Adrenal gland (tissue), 5 donors: ENCODE results near the gene NSL1.

Source experiments
- POLR2A ChIP-seq, 2 donors: fragments of 450-650 bp; IDR thresholded peaks; one replicate each; pipeline ENCODE4 v1.6.1; 2017; ENCODE audit warnings: antibody characterized with exemption in 2 of 2, mild to moderate bottlenecking in 2 of 2, moderate library complexity in 1 of 2
- TF ChIP-seq, protein P1 (sequence below), 6 experiments: fragments of 450-650 bp in 4 of 6; fragments of 200-600 bp in 2 of 6; sonication (generic) in 1 of 6; IDR thresholded peaks; 1 replicate in 5 of 6; 2 replicates in 1 of 6; pipeline versions ENCODE4 v1.5.1 to v1.8.0; 2016 to 2021; ENCODE audit warnings: antibody characterized with exemption in 6 of 6, mild to moderate bottlenecking in 2 of 6, moderate library complexity in 1 of 6
- donor health status: DM: no; HTN: no; CAD: no.

DNA sequence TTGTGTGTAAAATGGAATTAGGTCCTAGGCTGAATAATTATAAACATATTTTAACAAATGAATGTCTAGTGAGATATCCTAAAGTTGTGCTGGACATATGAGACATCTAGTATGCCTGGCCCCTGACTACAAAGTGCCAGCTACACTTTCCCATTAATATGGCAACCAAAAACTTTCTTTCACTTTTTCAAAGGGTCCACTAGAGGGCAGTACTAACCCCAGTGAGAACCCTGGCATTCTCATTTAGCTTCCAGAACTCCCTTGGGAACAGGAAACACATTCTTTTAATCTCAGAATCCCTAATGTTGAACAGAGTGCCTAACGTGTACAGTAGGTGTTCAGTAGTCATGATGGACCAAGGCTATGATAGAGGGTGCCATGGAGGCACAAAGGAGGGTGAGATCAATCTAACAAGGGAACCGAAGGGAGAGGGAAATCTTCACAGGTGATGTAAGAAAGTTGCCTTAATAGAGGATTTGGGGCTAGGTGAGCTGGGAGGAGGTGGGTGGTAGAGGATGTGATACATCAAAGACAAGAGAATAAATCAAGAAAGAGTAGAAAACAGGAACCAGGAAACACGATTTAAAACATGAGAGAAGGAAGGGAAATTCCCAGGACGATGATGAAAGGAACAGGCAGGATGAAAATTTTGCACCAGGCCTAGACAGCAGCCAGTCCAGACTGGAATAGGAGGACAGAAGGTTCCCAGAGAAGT lies 41.6 kb downstream of the NSL1 start:
- TF ChIP-seq, protein P1, sequence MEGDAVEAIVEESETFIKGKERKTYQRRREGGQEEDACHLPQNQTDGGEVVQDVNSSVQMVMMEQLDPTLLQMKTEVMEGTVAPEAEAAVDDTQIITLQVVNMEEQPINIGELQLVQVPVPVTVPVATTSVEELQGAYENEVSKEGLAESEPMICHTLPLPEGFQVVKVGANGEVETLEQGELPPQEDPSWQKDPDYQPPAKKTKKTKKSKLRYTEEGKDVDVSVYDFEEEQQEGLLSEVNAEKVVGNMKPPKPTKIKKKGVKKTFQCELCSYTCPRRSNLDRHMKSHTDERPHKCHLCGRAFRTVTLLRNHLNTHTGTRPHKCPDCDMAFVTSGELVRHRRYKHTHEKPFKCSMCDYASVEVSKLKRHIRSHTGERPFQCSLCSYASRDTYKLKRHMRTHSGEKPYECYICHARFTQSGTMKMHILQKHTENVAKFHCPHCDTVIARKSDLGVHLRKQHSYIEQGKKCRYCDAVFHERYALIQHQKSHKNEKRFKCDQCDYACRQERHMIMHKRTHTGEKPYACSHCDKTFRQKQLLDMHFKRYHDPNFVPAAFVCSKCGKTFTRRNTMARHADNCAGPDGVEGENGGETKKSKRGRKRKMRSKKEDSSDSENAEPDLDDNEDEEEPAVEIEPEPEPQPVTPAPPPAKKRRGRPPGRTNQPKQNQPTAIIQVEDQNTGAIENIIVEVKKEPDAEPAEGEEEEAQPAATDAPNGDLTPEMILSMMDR (IDR thresholded peaks at IDR 0.05) = peak; percentile 57 to 80 (median 63)
- TF ChIP-seq POLR2A (IDR thresholded peaks at IDR 0.05) = no peak
